PC-9 (cell line): Measurements from ENCODE around the gene TTLL1. TPM values are rescaled to one million over a fixed set of nuclear protein-coding genes. Genes with fewer than 3 reads are reported as not detected.

Experiments
- BruUV-seq: library from RNA; stranded (reverse); fragments of 400-500 nt; replicated peaks from 2 replicates; lab custom pipeline; 2021; lab: Mats Ljungman, UMichigan
- CTCF ChIA-PET: fragments of 300-600 bp; sonication (Branson Sonifier 250); formaldehyde crosslinking; loops from one replicate; lab custom pipeline; 2022; ENCODE audit warnings: antibody characterized with exemption; lab: Charles Lee
- POLR2A ChIA-PET: fragments of 300-600 bp; sonication (Branson Sonifier 250); formaldehyde crosslinking; loops from one replicate; lab custom pipeline; 2022; ENCODE audit warnings: antibody characterized with exemption; ENCODE audit not compliant: unreplicated experiment; lab: Charles Lee
- DNase-seq, 2 experiments: peaks; one replicate each; pipeline versions ENCODE4 v3.0.0 to v3.0.0-alpha.2; 2015 to 2022; ENCODE audit warnings: mixed read lengths in 1 of 2
- H2AFZ ChIP-seq: fragments of 200-600 bp; sonication (generic); 2 replicates; pipeline ENCODE4 v1.8.1; 2017; ENCODE audit warnings: antibody characterized with exemption
- H3F3A ChIP-seq: fragments of 200-600 bp; sonication (generic); 2 replicates; pipeline ENCODE4 v1.8.1; 2017; ENCODE audit warnings: antibody characterized with exemption, mild to moderate bottlenecking, low read depth; ENCODE audit not compliant: insufficient read depth
- H3K27ac ChIP-seq: fragments of 200-600 bp; sonication (generic); 2 replicates; pipeline ENCODE4 v1.6.1; 2016; ENCODE audit warnings: mixed run types
- H3K27me3 ChIP-seq: fragments of 200-600 bp; sonication (generic); 2 replicates; pipeline ENCODE4 v1.6.1; 2016; ENCODE audit warnings: low read depth, mixed run types; ENCODE audit not compliant: insufficient read depth
- H3K36me3 ChIP-seq: fragments of 200-600 bp; sonication (generic); 2 replicates; pipeline ENCODE4 v1.6.1; 2016; ENCODE audit warnings: low read depth, mixed run types
- H3K4me1 ChIP-seq: fragments of 200-600 bp; sonication (generic); replicated peaks from 2 replicates; pipeline ENCODE4 v1.6.1; 2016; ENCODE audit warnings: mixed run types; ENCODE audit not compliant: insufficient read depth
- H3K4me2 ChIP-seq: fragments of 200-600 bp; sonication (generic); 2 replicates; pipeline ENCODE4 v1.6.1; 2017; ENCODE audit warnings: mixed run types
- H3K4me3 ChIP-seq: fragments of 200-600 bp; sonication (generic); 2 replicates; pipeline ENCODE4 v1.6.1; 2016; ENCODE audit warnings: mixed run types
- H3K79me2 ChIP-seq: fragments of 200-600 bp; sonication (generic); 2 replicates; pipeline ENCODE4 v1.6.1; 2017; ENCODE audit warnings: low read depth, mixed run types
- H3K9me2 ChIP-seq: fragments of 200-600 bp; sonication (generic); 2 replicates; pipeline ENCODE4 v1.8.1; 2017; ENCODE audit warnings: mild to moderate bottlenecking; ENCODE audit not compliant: insufficient read depth
- H3K9me3 ChIP-seq: fragments of 200-600 bp; sonication (generic); 2 replicates; pipeline ENCODE4 v1.8.1; 2016; ENCODE audit warnings: low read depth; ENCODE audit not compliant: insufficient read depth
- H4K20me1 ChIP-seq: fragments of 200-600 bp; sonication (generic); 2 replicates; pipeline ENCODE4 v1.8.1; 2017; ENCODE audit not compliant: insufficient read depth
- CTCF ChIP-seq: fragments of 200-600 bp; sonication (generic); conservative IDR thresholded peaks from 2 replicates; pipeline ENCODE4 v1.6.1; 2017; ENCODE audit warnings: mixed run types, antibody characterized with exemption, mild to moderate bottlenecking, moderate library complexity
- EZH2 ChIP-seq: fragments of 200-600 bp; sonication (generic); IDR thresholded peaks from 2 replicates; pipeline ENCODE4 v1.8.0; 2017; ENCODE audit warnings: antibody characterized with exemption, low read depth
- intact Hi-C: fragments of 100-400 bp; cut with micrococcal nuclease; formaldehyde crosslinking; loops from one replicate; pipeline ENCODE4 v1.10.0; 2022; ENCODE audit not compliant: unreplicated experiment
- total RNA-seq: library from RNA; stranded (reverse); gene quantifications from 2 replicates; pipeline ENCODE4 v1.2.3, GENCODE V29; 2021

The TTLL1 gene
- total RNA-seq, 1 experiment from 2014 or later: 7.8 TPM

GRCh38 chr22:42992092-42992491 lies 97.1 kb downstream of the TTLL1 start:
- ChIA-PET POLR2A (interaction anchor here (0.6 kb wide), 1 partner anchor 21 kb away, joined by 4 read pairs; no protein-coding TSS in a partner anchor), CTCF (no interaction called here)
- H4K20me1 ChIP-seq: peaks cover 10% of the 10 kb centered on the region
- no peaks in the 10 kb centered on the region for H3K9me3 ChIP-seq
- no peak overlapping the region for H3K4me3 ChIP-seq
- 0 out of 2 replicates have a peak overlapping the region, but pooled peaks have one; percentile 62 for H3K27ac ChIP-seq
- H3K36me3 ChIP-seq: peaks cover 4% of the 10 kb centered on the region; the same call in 1 of the 2 replicates
- H3K79me2 ChIP-seq: peaks cover 89% of the 10 kb centered on the region
- H3K4me2 ChIP-seq: peak overlapping the region; percentile 8
- intact Hi-C loops: loop anchor here (5.0 to 10.0 kb wide), 3 partner anchors 40 to 133 kb away; no protein-coding TSS in a partner anchor
- H3F3A ChIP-seq: peaks cover 68% of the 10 kb centered on the region
- no peaks in the 10 kb centered on the region for H3K9me2 ChIP-seq
- peaks cover 83% of the 10 kb centered on the region for H3K4me1 ChIP-seq
- H3K27me3 ChIP-seq: no peaks in the 10 kb centered on the region
- no peak for DNase-seq
- TF ChIP-seq EZH2: no peak
- TF ChIP-seq CTCF: no peak
- no peak overlapping the region for H2AFZ ChIP-seq
- no TSS peak for BruUV-seq

- TF ChIP-seq CTCF (no peak), EZH2 (no peak)
- H3K79me2 ChIP-seq: peaks cover 89% of the 10 kb centered on the region
- BruUV-seq: no TSS peak
- CTCF ChIA-PET: interaction anchor here (0.6 to 0.7 kb wide), 3 partner anchors 42 to 384 kb away, joined by 3 read pairs; no protein-coding TSS in a partner anchor
- no peaks in the 10 kb centered on the region for H3K9me2 ChIP-seq
- peak in 1 of 2 experiments; percentile 77 for DNase-seq
- peaks cover 4% of the 10 kb centered on the region; the same call in 1 of the 2 replicates for H3K36me3 ChIP-seq
- peaks cover 74% of the 10 kb centered on the region for H3K4me1 ChIP-seq
- H3K4me2 ChIP-seq: peak overlapping the region; percentile 63
- peak overlapping the region; percentile 62 for H3K27ac ChIP-seq
- H4K20me1 ChIP-seq: peaks cover 10% of the 10 kb centered on the region
- H3K4me3 ChIP-seq: no peak overlapping the region
- POLR2A ChIA-PET: interaction anchor here (0.5 to 0.8 kb wide), 4 partner anchors 12 to 377 kb away, joined by 3 to 24 read pairs (median 4); no protein-coding TSS in a partner anchor
- no peaks in the 10 kb centered on the region for H3K9me3 ChIP-seq
- intact Hi-C loops: loop anchor here (5.0 to 10.0 kb wide), 3 partner anchors 41 to 134 kb away; no protein-coding TSS in a partner anchor
- peaks cover 59% of the 10 kb centered on the region for H3F3A ChIP-seq
- H3K27me3 ChIP-seq: no peaks in the 10 kb centered on the region
- no peak overlapping the region for H2AFZ ChIP-seq
Observed at GRCh38 chr22:42991010-42991651, 98.1 kb downstream of the TTLL1 start.

GRCh38 chr22:42990131-42990838 lies 98.9 kb downstream of the TTLL1 start:
- peak; percentile 62 to 88 for DNase-seq
- Histone ChIP-seq H2AFZ (no peak overlapping the region), H3K79me2 (peaks cover 91% of the 10 kb centered on the region), H3F3A (peaks cover 50% of the 10 kb centered on the region), H3K4me3 (0 out of 2 replicates have a peak overlapping the region, but pooled peaks have one; percentile 13), H3K36me3 (peaks cover 4% of the 10 kb centered on the region; the same call in 1 of the 2 replicates), H3K4me2 (peak overlapping the region; percentile 63), H4K20me1 (peaks cover 12% of the 10 kb centered on the region), H3K9me3 (no peaks in the 10 kb centered on the region), H3K4me1 (peaks cover 65% of the 10 kb centered on the region), H3K9me2 (no peaks in the 10 kb centered on the region), H3K27ac (peak overlapping the region; percentile 62), H3K27me3 (no peaks in the 10 kb centered on the region)
- no TSS peak for BruUV-seq
- CTCF ChIA-PET: interaction anchor here (0.6 to 1.2 kb wide), 7 partner anchors 11 to 122 kb away, joined by 3 to 12 read pairs (median 4); partner anchors contain the start of gene PACSIN2
- POLR2A ChIA-PET: interaction anchor here (0.5 to 0.9 kb wide), 5 partner anchors 11 to 161 kb away, joined by 3 to 8 read pairs (median 4); no protein-coding TSS in a partner anchor
- intact Hi-C loops: loop anchor here (1.0 to 10.0 kb wide), 4 partner anchors 21 to 135 kb away; no protein-coding TSS in a partner anchor
- TF ChIP-seq EZH2: no peak
- TF ChIP-seq CTCF: peak; percentile 65
